NCI-H82 treated with DMSO at 0.1 percent for 48 hours (cell line): ENCODE measurements around the gene CFD.
"Not testable (repeated sequence)": the region's sequence is repeated elsewhere in the genome, so short reads cannot be mapped to it uniquely, and the experiment has no call there.

Source experiments
- DNase-seq: peaks from one replicate; lab custom pipeline; 2025; ENCODE audit not compliant: unreplicated experiment; lab: John Stamatoyannopoulos, UW

Gene CFD

GRCh38 chr19:825897-826644 lies 33.4 kb upstream of the CFD start:
- DNase-seq, result no peak

GRCh38 chr19:827314-827709 lies 32.2 kb upstream of the CFD start:
- no peak for DNase-seq

GRCh38 chr19:827710-828321 lies 31.6 kb upstream of the CFD start, which contains the start of gene AZU1:
Gene AZU1 (plus strand): TSS chr19:827837. CDS start chr19:827847, 10 bp downstream.
- DNase-seq, result no peak

- no peak for DNase-seq
Measured at GRCh38 chr19:829129-829758, 30.2 kb upstream of the CFD start.

GRCh38 chr19:831407-832369 lies 27.8 kb upstream of the CFD start:
- no peak for DNase-seq

- DNase-seq, result no peak
Measured at GRCh38 chr19:834216-834615, 25.2 kb upstream of the CFD start.

GRCh38 chr19:835210-835810 lies 24.2 kb upstream of the CFD start:
- DNase-seq, result no peak

- no peak for DNase-seq
Measured at GRCh38 chr19:840519-841206, 18.8 kb upstream of the CFD start, which contains the start of gene PRTN3. Gene PRTN3 (plus strand): TSS chr19:840999. CDS start chr19:841009, 10 bp downstream.

GRCh38 chr19:842802-843179 lies 16.7 kb upstream of the CFD start:
- not testable (repeated sequence) for DNase-seq

- DNase-seq, result no peak
Measured at GRCh38 chr19:843180-843835, 16.2 kb upstream of the CFD start.

GRCh38 chr19:843836-844545 lies 15.5 kb upstream of the CFD start:
- no peak for DNase-seq

GRCh38 chr19:844546-844971 lies 14.9 kb upstream of the CFD start:
- DNase-seq, result no peak

- DNase-seq, result no peak
Measured at GRCh38 chr19:845707-846521, 13.6 kb upstream of the CFD start.

GRCh38 chr19:848386-848921 lies 11.0 kb upstream of the CFD start:
- DNase-seq, result no peak

- DNase-seq, result not testable (repeated sequence)
Measured at GRCh38 chr19:849195-849594, 10.3 kb upstream of the CFD start.

- no peak for DNase-seq
Measured at GRCh38 chr19:850221-850978, 9.1 kb upstream of the CFD start.

GRCh38 chr19:850979-851335 lies 8.5 kb upstream of the CFD start:
- no peak for DNase-seq
